ENCODE measurements around the gene ASTL.

DNA sequence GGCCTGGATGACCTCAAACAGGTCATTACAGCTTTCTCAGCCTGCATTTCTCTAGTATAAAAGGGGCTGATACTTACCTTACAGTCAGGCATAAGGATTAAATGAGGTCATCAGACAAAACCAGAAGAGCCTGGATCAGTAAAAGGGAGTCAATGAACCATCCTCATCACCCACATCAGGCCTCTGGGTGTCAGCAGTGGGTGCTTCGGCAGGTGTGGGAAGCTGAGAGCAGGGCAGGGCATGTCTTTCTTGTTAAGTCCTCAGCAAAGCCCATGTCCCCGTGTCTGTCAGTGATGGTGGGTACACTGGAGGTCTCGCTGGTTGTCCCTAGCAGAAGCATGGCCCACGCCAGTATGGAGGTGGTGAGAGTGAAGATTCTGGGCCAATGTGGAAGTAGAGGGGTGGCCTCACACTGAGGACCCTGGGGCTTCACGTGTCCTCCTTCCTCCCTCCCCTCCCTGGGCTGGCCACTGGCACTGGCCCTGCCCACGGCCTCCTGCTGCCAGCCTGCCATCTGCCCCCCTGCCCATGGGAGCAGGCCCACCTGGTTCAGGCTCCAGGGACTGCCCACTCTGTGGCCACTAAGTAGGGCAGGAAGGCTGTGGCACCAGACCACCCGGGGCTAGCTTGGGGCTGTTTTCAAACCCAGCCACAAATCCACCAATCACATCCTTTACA, 26.3 kb downstream of the ASTL start:
- no peak for TF ChIP-seq POLR2A (IDR thresholded peaks at IDR 0.05)
- TF ChIP-seq EP300 (IDR thresholded peaks at IDR 0.05), result no peak
- no peak for TF ChIP-seq CTCF (IDR thresholded peaks at IDR 0.05)
